HG03342 (cell line): ENCODE measurements around the gene METTL25B.

Experiments used
- ATAC-seq: cut with Tn5 transposase; IDR thresholded peaks from one replicate; pipeline ENCODE4 v1.9.1; 2021; ENCODE audit warnings: mild to moderate bottlenecking, moderate library complexity; ENCODE audit not compliant: unreplicated experiment

METTL25B gene

GRCh38 chr1:156727926-156728598 is at the start of gene METTL25B:
Gene METTL25B, plus strand, starts transcription at chr1:156728469. Its CDS starts 636 bp downstream, at chr1:156729105.
- peak; percentile 42 for ATAC-seq

- ATAC-seq = no peak
Measured at GRCh38 chr1:156680056-156680455, 48.2 kb upstream of the METTL25B start.

GRCh38 chr1:156681196-156681960 is 46.9 kb upstream of the METTL25B start:
- no peak for ATAC-seq

- no peak for ATAC-seq
Measured at GRCh38 chr1:156682166-156682890, 45.9 kb upstream of the METTL25B start.

GRCh38 chr1:156684227-156684782 is 44.0 kb upstream of the METTL25B start:
- no peak for ATAC-seq

- ATAC-seq = peak; percentile 68
Measured at GRCh38 chr1:156689035-156689952, 39.0 kb upstream of the METTL25B start.

- no peak for ATAC-seq
Measured at GRCh38 chr1:156689953-156690674, 38.2 kb upstream of the METTL25B start.

GRCh38 chr1:156690675-156691036 is 37.6 kb upstream of the METTL25B start:
- ATAC-seq = no peak

GRCh38 chr1:156691191-156691590 is 37.1 kb upstream of the METTL25B start:
- ATAC-seq = no peak

- no peak for ATAC-seq
Measured at GRCh38 chr1:156691665-156692440, 36.4 kb upstream of the METTL25B start.

GRCh38 chr1:156692441-156692924 is 35.8 kb upstream of the METTL25B start:
- no peak for ATAC-seq

- ATAC-seq = no peak
Measured at GRCh38 chr1:156692925-156693847, 35.1 kb upstream of the METTL25B start.

GRCh38 chr1:156693848-156694689 is 34.2 kb upstream of the METTL25B start:
- ATAC-seq = no peak

GRCh38 chr1:156694690-156694962 is 33.6 kb upstream of the METTL25B start:
- ATAC-seq = no peak

- no peak for ATAC-seq
Measured at GRCh38 chr1:156696755-156697154, 31.5 kb upstream of the METTL25B start.

GRCh38 chr1:156697481-156697880 is 30.8 kb upstream of the METTL25B start:
- no peak for ATAC-seq

- no peak for ATAC-seq
Measured at GRCh38 chr1:156698995-156699394, 29.3 kb upstream of the METTL25B start.
